IMR-90 (cell line): ENCODE measurements around the gene SLC9A1. TPM values are rescaled to one million over a fixed set of nuclear protein-coding genes. Genes with fewer than 3 reads are reported as not detected.

Source experiments
- polyA plus RNA-seq, 3 experiments: library from polyadenylated mRNA; depleted of rRNA; stranded (reverse); fragments of >200 nt; gene quantifications; 2 replicates each; pipeline ENCODE4 v1.2.3, GENCODE V29; 2012; ENCODE audit warnings: low replicate concordance in 1 of 3
- total RNA-seq: library from RNA; depleted of rRNA; stranded (reverse); fragments of >200 nt; gene quantifications from 2 replicates; pipeline ENCODE4 v1.2.3, GENCODE V29; 2012; rRNA removed

SLC9A1 gene
- total and polyA plus RNA-seq, 2 of the 4 experiments (the other 2 are of a cell fraction) = 2.0 to 21.2 TPM

Other genes starting within 250 kb of the SLC9A1 start
- gene NR0B2, start 241.2 kb downstream of the SLC9A1 start, total RNA-seq = not detected in 2 replicates
- not detected in 2 replicates for gene NR0B2, start 241.2 kb downstream of the SLC9A1 start, polyA plus RNA-seq (2012; rRNA removed)
- 34.8 and 50.0 TPM in 2 replicates for gene NUDC, start 233.4 kb downstream of the SLC9A1 start, total RNA-seq
- gene NUDC, start 233.4 kb downstream of the SLC9A1 start, polyA plus RNA-seq (2012; rRNA removed) = 85.7 and 89.8 TPM in 2 replicates
- gene KDF1, start 194.7 kb downstream of the SLC9A1 start, total RNA-seq = not detected in 2 replicates
- not detected in 2 replicates for gene KDF1, start 194.7 kb downstream of the SLC9A1 start, polyA plus RNA-seq (2012; rRNA removed)
- gene TRNP1, start 161.4 kb downstream of the SLC9A1 start, total RNA-seq = 68.6 and 91.6 TPM in 2 replicates
- gene TRNP1, start 161.4 kb downstream of the SLC9A1 start, polyA plus RNA-seq (2012; rRNA removed) = 63.3 and 76.8 TPM in 2 replicates
- 11.1 and 11.7 TPM in 2 replicates for gene TENT5B, start 142.3 kb downstream of the SLC9A1 start, total RNA-seq
- 7.3 and 8.2 TPM in 2 replicates for gene TENT5B, start 142.3 kb downstream of the SLC9A1 start, polyA plus RNA-seq (2012; rRNA removed)
- 9.9 and 10.0 TPM in 2 replicates for gene WDTC1, start 79.5 kb upstream of the SLC9A1 start, total RNA-seq
- gene WDTC1, start 79.5 kb upstream of the SLC9A1 start, polyA plus RNA-seq (2012; rRNA removed) = 15.2 and 16.4 TPM in 2 replicates
- 19.9 and 21.7 TPM in 2 replicates for gene TMEM222, start 167.0 kb upstream of the SLC9A1 start, total RNA-seq
- gene TMEM222, start 167.0 kb upstream of the SLC9A1 start, polyA plus RNA-seq (2012; rRNA removed) = 54.1 and 56.4 TPM in 2 replicates
- gene SYTL1, start 186.9 kb upstream of the SLC9A1 start, total RNA-seq = 0.18 and 0.28 TPM in 2 replicates
- 1.0 and 1.3 TPM in 2 replicates for gene SYTL1, start 186.9 kb upstream of the SLC9A1 start, polyA plus RNA-seq (2012; rRNA removed)
- 4.8 and 5.3 TPM in 2 replicates for gene MAP3K6, start 211.8 kb upstream of the SLC9A1 start, total RNA-seq
- 15.9 and 17.3 TPM in 2 replicates for gene MAP3K6, start 211.8 kb upstream of the SLC9A1 start, polyA plus RNA-seq (2012; rRNA removed)
- gene FCN3, start 219.7 kb upstream of the SLC9A1 start, total RNA-seq = not detected in 2 replicates
- not detected in 2 replicates for gene FCN3, start 219.7 kb upstream of the SLC9A1 start, polyA plus RNA-seq (2012; rRNA removed)
- gene CD164L2, start 228.2 kb upstream of the SLC9A1 start, total RNA-seq = not detected in 2 replicates
- not detected in 2 replicates for gene CD164L2, start 228.2 kb upstream of the SLC9A1 start, polyA plus RNA-seq (2012; rRNA removed)
- 0.72 and 0.83 TPM in 2 replicates for gene GPR3, start 237.5 kb upstream of the SLC9A1 start, total RNA-seq
- gene GPR3, start 237.5 kb upstream of the SLC9A1 start, polyA plus RNA-seq (2012; rRNA removed) = 4.8 and 5.4 TPM in 2 replicates